Astrocyte (in vitro differentiated cells and primary cell): Measurements from ENCODE around the gene OVCA2. TPM values are rescaled to one million over a fixed set of nuclear protein-coding genes. Genes with fewer than 3 reads are reported as not detected.

Experiments used
- DNase-seq: peaks from one replicate; pipeline ENCODE4 v3.0.0-alpha.2; 2010; ENCODE audit warnings: low read depth
- FAIRE-seq: peaks from 2 replicates; lab custom pipeline; 2011; peaks lifted over from hg19 to GRCh38; lab: Jason Lieb, UNC
- H2AFZ ChIP-seq: 2 replicates; pipeline ENCODE4 v1.6.0; 2012; ENCODE audit warnings: low read depth, low read length, inconsistent platforms
- H3K27ac ChIP-seq: 2 replicates; pipeline ENCODE4 v1.5.1; 2011; ENCODE audit warnings: low read depth, low read length, inconsistent platforms
- H3K27me3 ChIP-seq: 2 replicates; pipeline ENCODE4 v1.6.0; 2011; ENCODE audit warnings: low read length, inconsistent platforms; ENCODE audit not compliant: insufficient read depth
- H3K36me3 ChIP-seq: 2 replicates; pipeline ENCODE4 v1.5.1; 2011; ENCODE audit warnings: low read length, inconsistent platforms; ENCODE audit not compliant: insufficient read depth
- H3K4me1 ChIP-seq: 2 replicates; pipeline ENCODE4 v1.5.1; 2011; ENCODE audit warnings: low read length, inconsistent platforms; ENCODE audit not compliant: insufficient read depth
- H3K4me2 ChIP-seq: 2 replicates; pipeline ENCODE4 v1.6.0; 2012; ENCODE audit warnings: low read length, inconsistent platforms
- H3K4me3 ChIP-seq: 2 replicates; pipeline ENCODE4 v1.5.1; 2011; ENCODE audit warnings: low read depth, mild to moderate bottlenecking, low read length, inconsistent platforms; ENCODE audit not compliant: insufficient read depth
- H3K79me2 ChIP-seq: 2 replicates; pipeline ENCODE4 v1.6.0; 2012; ENCODE audit warnings: mild to moderate bottlenecking, low read length, inconsistent platforms; ENCODE audit not compliant: insufficient read depth
- H3K9ac ChIP-seq: 2 replicates; pipeline ENCODE4 v1.6.0; 2012; ENCODE audit warnings: mild to moderate bottlenecking, low read length, inconsistent platforms
- H3K9me3 ChIP-seq: 2 replicates; pipeline ENCODE4 v1.5.1; 2012; ENCODE audit warnings: low read depth, mild to moderate bottlenecking, low read length, inconsistent platforms; ENCODE audit not compliant: insufficient read depth
- H4K20me1 ChIP-seq: 2 replicates; pipeline ENCODE4 v1.6.0; 2012; ENCODE audit warnings: low read length, inconsistent platforms; ENCODE audit not compliant: insufficient read depth
- H3K27ac Mint-ChIP-seq: one replicate; pipeline ENCODE4 v1.8.0; 2021; ENCODE audit warnings: mild to moderate bottlenecking, mixed read lengths; ENCODE audit not compliant: unreplicated experiment
- H3K27me3 Mint-ChIP-seq: one replicate; pipeline ENCODE4 v1.8.0; 2021; ENCODE audit warnings: low read depth, mixed read lengths; ENCODE audit not compliant: unreplicated experiment
- H3K36me3 Mint-ChIP-seq: one replicate; pipeline ENCODE4 v1.8.0; 2021; ENCODE audit warnings: low read depth, mixed read lengths; ENCODE audit not compliant: unreplicated experiment
- H3K4me1 Mint-ChIP-seq: one replicate; pipeline ENCODE4 v1.8.0; 2021; ENCODE audit warnings: low read depth, mixed read lengths; ENCODE audit not compliant: unreplicated experiment
- H3K4me3 Mint-ChIP-seq: one replicate; pipeline ENCODE4 v1.8.0; 2021; ENCODE audit warnings: mild to moderate bottlenecking, moderate library complexity, mixed read lengths; ENCODE audit not compliant: unreplicated experiment
- H3K9me3 Mint-ChIP-seq: one replicate; pipeline ENCODE4 v1.8.0; 2021; ENCODE audit warnings: mild to moderate bottlenecking, mixed read lengths; ENCODE audit not compliant: unreplicated experiment
- EZH2 ChIP-seq: IDR thresholded peaks from 2 replicates; pipeline ENCODE4 v1.6.1; 2012; ENCODE audit warnings: mild to moderate bottlenecking, low read length, inconsistent platforms; ENCODE audit not compliant: insufficient read depth
- total RNA-seq: library from RNA; stranded (reverse); gene quantifications from 2 replicates; pipeline ENCODE4 v1.2.1, GENCODE V29; 2021
- TF ChIP-seq, protein P1 (sequence below): IDR thresholded peaks from 2 replicates; pipeline ENCODE4 v1.5.1; 2011; ENCODE audit warnings: low read depth, mild to moderate bottlenecking, inconsistent platforms, low read length, moderate library complexity; ENCODE audit not compliant: insufficient read depth

The OVCA2 gene
- total RNA-seq, 1 donor from 2014 or later: 36.8 TPM

DNA sequence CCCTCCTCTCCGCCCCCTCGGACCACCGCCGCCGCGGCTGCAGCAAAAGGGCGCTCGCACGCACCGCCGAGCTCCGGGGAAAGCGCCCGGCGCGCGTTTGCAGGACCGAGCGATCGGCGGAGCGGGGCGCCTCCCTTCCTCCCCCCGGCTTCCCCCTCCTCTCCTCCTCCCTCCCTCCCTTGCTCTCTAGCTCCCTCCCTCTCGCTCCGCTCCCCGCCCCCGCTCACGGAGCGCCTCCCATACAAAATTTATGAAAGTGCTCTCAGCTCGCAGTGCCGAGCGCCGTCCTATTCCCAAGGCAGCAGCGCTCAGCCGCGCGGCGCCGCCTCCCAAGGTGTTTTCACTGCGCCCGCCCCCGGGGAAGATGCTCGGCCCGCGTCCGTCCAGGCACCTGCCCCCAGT is 16.6 kb upstream of the OVCA2 start, which contains the start of gene RTN4RL1:
Gene RTN4RL1 (minus strand): TSS at position 115 of the 402 bp plus-strand sequence. CDS start 469 bp downstream, outside the sequence.
- peaks cover 47% of the 10 kb centered on the region for H3K27me3 Mint-ChIP-seq
- no peaks in the 10 kb centered on the region for H3K4me1 Mint-ChIP-seq

GRCh38 chr17:2025622-2026309 is 16.1 kb upstream of the OVCA2 start:
- no peaks in the 10 kb centered on the region for H4K20me1 ChIP-seq
- Mint-ChIP-seq H3K27ac (peak overlapping the region; percentile 22), H3K9me3 (peaks cover 3% of the 10 kb centered on the region), H3K4me3 (peak overlapping the region; percentile 68), H3K4me1 (no peaks in the 10 kb centered on the region), H3K36me3 (no peaks in the 10 kb centered on the region), H3K27me3 (peaks cover 43% of the 10 kb centered on the region)
- H3K79me2 ChIP-seq: no peaks in the 10 kb centered on the region
- no peaks in the 10 kb centered on the region for H3K9me3 ChIP-seq
- peak overlapping the region; percentile 81 for H3K4me2 ChIP-seq
- H3K9ac ChIP-seq: no peak overlapping the region
- H2AFZ ChIP-seq: peak overlapping the region; percentile 75
- H3K4me1 ChIP-seq: peaks cover 17% of the 10 kb centered on the region
- DNase-seq (no peak), FAIRE-seq (no peak)
- H3K4me3 ChIP-seq: peak overlapping the region; percentile 7
- no peaks in the 10 kb centered on the region for H3K36me3 ChIP-seq
- TF ChIP-seq, protein P1, sequence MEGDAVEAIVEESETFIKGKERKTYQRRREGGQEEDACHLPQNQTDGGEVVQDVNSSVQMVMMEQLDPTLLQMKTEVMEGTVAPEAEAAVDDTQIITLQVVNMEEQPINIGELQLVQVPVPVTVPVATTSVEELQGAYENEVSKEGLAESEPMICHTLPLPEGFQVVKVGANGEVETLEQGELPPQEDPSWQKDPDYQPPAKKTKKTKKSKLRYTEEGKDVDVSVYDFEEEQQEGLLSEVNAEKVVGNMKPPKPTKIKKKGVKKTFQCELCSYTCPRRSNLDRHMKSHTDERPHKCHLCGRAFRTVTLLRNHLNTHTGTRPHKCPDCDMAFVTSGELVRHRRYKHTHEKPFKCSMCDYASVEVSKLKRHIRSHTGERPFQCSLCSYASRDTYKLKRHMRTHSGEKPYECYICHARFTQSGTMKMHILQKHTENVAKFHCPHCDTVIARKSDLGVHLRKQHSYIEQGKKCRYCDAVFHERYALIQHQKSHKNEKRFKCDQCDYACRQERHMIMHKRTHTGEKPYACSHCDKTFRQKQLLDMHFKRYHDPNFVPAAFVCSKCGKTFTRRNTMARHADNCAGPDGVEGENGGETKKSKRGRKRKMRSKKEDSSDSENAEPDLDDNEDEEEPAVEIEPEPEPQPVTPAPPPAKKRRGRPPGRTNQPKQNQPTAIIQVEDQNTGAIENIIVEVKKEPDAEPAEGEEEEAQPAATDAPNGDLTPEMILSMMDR: peak; percentile 43
- TF ChIP-seq EZH2: peak; percentile 69
- H3K27me3 ChIP-seq: peaks cover 33% of the 10 kb centered on the region
- H3K27ac ChIP-seq: no peak overlapping the region

More for the DNA sequence above, 16.6 kb upstream of the OVCA2 start, which contains the start of gene RTN4RL1:
- Histone ChIP-seq H3K4me1 (peaks cover 16% of the 10 kb centered on the region), H3K36me3 (no peaks in the 10 kb centered on the region), H3K4me2 (peak within 1 kb of the TSS; percentile 81), H4K20me1 (no peaks in the 10 kb centered on the region), H3K79me2 (no peaks in the 10 kb centered on the region), H2AFZ (peak within 1 kb of the TSS; percentile 75), H3K27ac (no peak within 1 kb of the TSS), H3K9me3 (no peaks in the 10 kb centered on the region), H3K9ac (no peak within 1 kb of the TSS), H3K4me3 (peak within 1 kb of the TSS; percentile 28), H3K27me3 (peaks cover 39% of the 10 kb centered on the region)
- TF ChIP-seq EZH2: peak; percentile 27
- TF ChIP-seq, protein P1: no peak
- FAIRE-seq: no peak
- H3K9me3 Mint-ChIP-seq: peaks cover 3% of the 10 kb centered on the region
- H3K36me3 Mint-ChIP-seq: no peaks in the 10 kb centered on the region
- H3K27ac Mint-ChIP-seq: peak within 1 kb of the TSS; percentile 22
- H3K4me3 Mint-ChIP-seq: peak within 1 kb of the TSS; percentile 68
- peak; percentile 31 for DNase-seq
